Measurements from ENCODE around the gene ACOXL.

DNA sequence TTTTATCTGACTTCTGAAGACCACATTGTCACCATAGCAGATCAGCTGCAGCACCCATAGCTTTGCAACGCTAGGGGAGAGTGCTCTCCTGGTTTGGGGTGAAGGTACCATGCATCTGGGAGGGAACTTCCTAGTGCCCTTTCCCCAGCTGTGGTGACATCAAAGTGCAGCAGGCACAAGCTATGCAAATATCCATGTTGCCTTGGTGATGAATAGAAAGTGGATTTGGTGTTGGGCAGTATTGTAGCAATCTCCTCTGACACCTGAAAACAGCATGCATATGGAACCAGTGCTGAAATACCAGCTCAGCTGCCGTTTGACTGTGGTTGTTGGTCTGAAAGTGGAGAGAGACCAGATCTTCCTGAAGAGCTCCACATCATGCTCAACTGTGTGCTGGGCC lies 425.4 kb downstream of the ACOXL start:
- TF ChIP-seq MAX (IDR thresholded peaks at IDR 0.05; ENCODE audit: insufficient read depth, insufficient read length) (no peak), CTCF (IDR thresholded peaks at IDR 0.05; ENCODE audit: extremely low read depth in 1 of 2, insufficient read depth in 1 of 2, low read depth in 1 of 2, low read length in 2 of 2) (no peak), POLR2A (IDR thresholded peaks at IDR 0.05; ENCODE audit: low read depth, low read length) (no peak), POLR2AphosphoS5 (IDR thresholded peaks at IDR 0.05; ENCODE audit: insufficient read depth, low read depth, low read length) (no peak), JUN (IDR thresholded peaks at IDR 0.05; ENCODE audit: borderline replicate concordance, insufficient read depth, insufficient read length, low read depth) (no peak), EZH2 (IDR thresholded peaks at IDR 0.05; ENCODE audit: borderline replicate concordance, low read depth, low read length, severe bottlenecking) (no peak), MYC (IDR thresholded peaks at IDR 0.05; ENCODE audit: low read depth, low read length) (no peak)
